HG03439 (cell line): ENCODE data around the gene CEP19.

ENCODE experiments used
- ATAC-seq: cut with Tn5 transposase; IDR thresholded peaks from one replicate; pipeline ENCODE4 v1.9.1; 2021; ENCODE audit warnings: mild to moderate bottlenecking, moderate library complexity; ENCODE audit not compliant: unreplicated experiment

CEP19 gene

GRCh38 chr3:196712514-196713413 lies 714 bp upstream of the CEP19 start:
- peak; percentile 66 for ATAC-seq

GRCh38 chr3:196708467-196708866 lies 3.6 kb downstream of the CEP19 start:
- no peak for ATAC-seq

GRCh38 chr3:196707566-196707965 lies 4.5 kb downstream of the CEP19 start:
- ATAC-seq = no peak

- no peak for ATAC-seq
These were observed 5.3 kb downstream of the CEP19 start for GRCh38 chr3:196706731-196707130.

- no peak for ATAC-seq
These were observed 5.7 kb downstream of the CEP19 start for GRCh38 chr3:196706327-196706726.

GRCh38 chr3:196700801-196701200 lies 11.2 kb downstream of the CEP19 start:
- no peak for ATAC-seq

- no peak for ATAC-seq
These were observed 12.3 kb downstream of the CEP19 start for GRCh38 chr3:196699749-196700148.

- ATAC-seq = no peak
These were observed 14.8 kb downstream of the CEP19 start for GRCh38 chr3:196697270-196697669.

- no peak for ATAC-seq
These were observed 16.2 kb downstream of the CEP19 start for GRCh38 chr3:196695849-196696226.

- ATAC-seq = no peak
These were observed 16.9 kb downstream of the CEP19 start for GRCh38 chr3:196694941-196695848.

- no peak for ATAC-seq
These were observed 17.8 kb downstream of the CEP19 start for GRCh38 chr3:196694202-196694638.

- no peak for ATAC-seq
These were observed 20.7 kb downstream of the CEP19 start for GRCh38 chr3:196691386-196691785.

GRCh38 chr3:196689941-196690660 lies 21.9 kb downstream of the CEP19 start:
- ATAC-seq = no peak

- no peak for ATAC-seq
These were observed 23.7 kb downstream of the CEP19 start for GRCh38 chr3:196688349-196688748.

- no peak for ATAC-seq
These were observed 25.6 kb downstream of the CEP19 start for GRCh38 chr3:196686436-196686835.

GRCh38 chr3:196684548-196685407 lies 27.3 kb downstream of the CEP19 start:
- no peak for ATAC-seq

GRCh38 chr3:196677931-196678330 lies 34.1 kb downstream of the CEP19 start:
- no peak for ATAC-seq

- ATAC-seq = no peak
These were observed 34.7 kb downstream of the CEP19 start for GRCh38 chr3:196677353-196677752.

- ATAC-seq = no peak
These were observed 38.4 kb downstream of the CEP19 start for GRCh38 chr3:196673632-196674031.

- no peak for ATAC-seq
These were observed 41.7 kb downstream of the CEP19 start for GRCh38 chr3:196670339-196670738.
